WI38 (cell line): ENCODE results near the gene CEP72.

Experiments used
- H3K4me3 ChIP-seq: 2 replicates; pipeline ENCODE4 v1.5.1; 2011; ENCODE audit warnings: low read depth, mild to moderate bottlenecking, control low read depth, low read length
- CTCF ChIP-seq: IDR thresholded peaks from 2 replicates; pipeline ENCODE4 v1.5.1; 2012; ENCODE audit warnings: low read depth, mild to moderate bottlenecking, control low read depth, low read length

The CEP72 gene

GRCh38 chr5:661891-662750 is 50.0 kb downstream of the CEP72 start:
- H3K4me3 ChIP-seq: no peak overlapping the region
- TF ChIP-seq CTCF: no peak

- TF ChIP-seq CTCF: no peak
- no peak overlapping the region for H3K4me3 ChIP-seq
Measured at GRCh38 chr5:662751-663435, 50.8 kb downstream of the CEP72 start.

- no peak overlapping the region for H3K4me3 ChIP-seq
- TF ChIP-seq CTCF: no peak
Measured at GRCh38 chr5:663436-664342, 51.5 kb downstream of the CEP72 start.

GRCh38 chr5:664343-664993 is 52.3 kb downstream of the CEP72 start:
- no peak for TF ChIP-seq CTCF
- no peak overlapping the region for H3K4me3 ChIP-seq

GRCh38 chr5:664994-665360 is 52.8 kb downstream of the CEP72 start:
- no peak for TF ChIP-seq CTCF
- no peak overlapping the region for H3K4me3 ChIP-seq

- no peak for TF ChIP-seq CTCF
- H3K4me3 ChIP-seq: no peak overlapping the region
Measured at GRCh38 chr5:665541-665955, 53.4 kb downstream of the CEP72 start.
